MM.1S (cell line): ENCODE data around the gene ARL8B.

Experiments
- CTCF ChIP-seq: fragments of 300-600 bp; sonication (generic); IDR thresholded peaks from 2 replicates; pipeline ENCODE4 v1.5.1; 2016; ENCODE audit warnings: antibody characterized with exemption, low read length, mixed read lengths
- EZH2 ChIP-seq: fragments of 300-600 bp; sonication (generic); optimal IDR thresholded peaks from 2 replicates; pipeline ENCODE3; 2017; ENCODE audit warnings: low read depth, mild to moderate bottlenecking, antibody characterized with exemption, low read length, mixed read lengths
- EZH2phosphoT487 ChIP-seq: fragments of 300-600 bp; sonication (generic); IDR thresholded peaks from 2 replicates; pipeline ENCODE4 v1.6.1; 2018; ENCODE audit warnings: antibody characterized with exemption, low read length

- TF ChIP-seq CTCF, result no peak
- TF ChIP-seq EZH2, result no peak
- TF ChIP-seq EZH2phosphoT487, result no peak
Measured at GRCh38 chr3:5126586-5126985, 4.5 kb downstream of the ARL8B start.
